HG02943 (cell line): Measurements from ENCODE around the gene EGR2.
"Not testable (repeated sequence)": the region's sequence is repeated elsewhere in the genome, so short reads cannot be mapped to it uniquely, and the experiment has no call there.

Experiments used
- ATAC-seq: cut with Tn5 transposase; IDR thresholded peaks from one replicate; pipeline ENCODE4 v1.9.1; 2021; ENCODE audit warnings: mild to moderate bottlenecking, low read depth, moderate library complexity; ENCODE audit not compliant: unreplicated experiment

The EGR2 gene

GRCh38 chr10:62795762-62796161 is 20.4 kb downstream of the EGR2 start:
- ATAC-seq = no peak

- no peak for ATAC-seq
Measured at GRCh38 chr10:62795100-62795499, 21.1 kb downstream of the EGR2 start.

GRCh38 chr10:62794306-62794705 is 21.9 kb downstream of the EGR2 start:
- no peak for ATAC-seq

GRCh38 chr10:62792261-62792660 is 23.9 kb downstream of the EGR2 start:
- ATAC-seq = no peak

- ATAC-seq = no peak
Measured at GRCh38 chr10:62790571-62790970, 25.6 kb downstream of the EGR2 start.

GRCh38 chr10:62790019-62790555 is 26.1 kb downstream of the EGR2 start:
- ATAC-seq = no peak

- no peak for ATAC-seq
Measured at GRCh38 chr10:62788861-62789467, 27.2 kb downstream of the EGR2 start.

DNA sequence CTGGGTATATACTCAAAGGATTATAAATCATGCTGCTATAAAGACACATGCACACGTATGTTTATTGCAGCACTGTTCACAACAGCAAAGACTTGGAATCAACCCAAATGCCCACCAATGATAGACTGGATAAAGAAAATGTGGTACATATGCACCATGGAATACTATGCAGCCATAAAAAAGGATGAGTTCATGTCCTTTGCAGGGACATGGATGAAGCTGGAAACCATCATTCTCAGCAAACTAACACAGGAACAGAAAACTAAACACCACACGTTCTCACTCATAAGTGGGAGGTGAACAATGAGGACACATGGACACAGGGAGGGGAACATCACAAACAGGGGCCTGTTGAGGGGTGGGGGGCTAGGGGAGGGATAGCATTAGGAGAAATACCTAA is 27.9 kb downstream of the EGR2 start:
- ATAC-seq = not testable (repeated sequence)

GRCh38 chr10:62784537-62784936 is 31.6 kb downstream of the EGR2 start:
- not testable (repeated sequence) for ATAC-seq

DNA sequence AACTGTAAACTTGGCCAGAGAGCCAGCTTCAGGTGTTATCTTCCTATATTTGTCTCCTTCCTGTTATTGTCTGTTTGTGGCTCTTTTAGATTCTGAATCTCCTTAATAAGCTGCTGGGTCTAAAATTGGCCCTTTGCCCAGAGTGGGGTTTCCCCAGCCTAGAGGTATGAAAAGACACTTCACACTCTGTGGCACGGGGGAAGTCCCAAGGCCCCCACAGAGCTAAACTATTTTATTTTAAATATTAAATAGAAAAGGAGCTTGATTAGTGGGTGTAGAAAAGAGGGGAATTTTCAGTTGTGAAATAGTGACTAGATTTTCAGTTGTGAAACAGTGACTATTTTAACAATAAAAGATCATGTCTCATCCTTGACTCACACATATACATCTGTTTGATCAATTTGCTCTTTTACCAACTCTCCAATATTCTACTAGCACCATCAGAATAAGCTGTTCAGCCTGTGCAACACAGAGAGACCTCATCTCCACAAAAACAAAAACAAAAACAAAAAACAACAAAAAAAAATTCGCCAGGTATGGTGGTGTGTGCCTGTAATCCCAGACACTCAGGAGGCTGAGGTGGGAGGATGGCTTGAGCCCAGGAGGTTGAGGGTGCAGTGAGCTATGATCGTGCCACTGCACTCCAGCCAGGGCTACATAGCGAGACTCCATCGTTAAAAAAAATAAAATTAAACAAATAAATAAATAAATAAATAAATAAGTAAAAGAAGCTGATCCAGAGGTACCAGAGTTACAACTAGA is 36.5 kb downstream of the EGR2 start:
- ATAC-seq = peak; percentile 83

- no peak for ATAC-seq
Measured at GRCh38 chr10:62778125-62778524, 38.0 kb downstream of the EGR2 start.

DNA sequence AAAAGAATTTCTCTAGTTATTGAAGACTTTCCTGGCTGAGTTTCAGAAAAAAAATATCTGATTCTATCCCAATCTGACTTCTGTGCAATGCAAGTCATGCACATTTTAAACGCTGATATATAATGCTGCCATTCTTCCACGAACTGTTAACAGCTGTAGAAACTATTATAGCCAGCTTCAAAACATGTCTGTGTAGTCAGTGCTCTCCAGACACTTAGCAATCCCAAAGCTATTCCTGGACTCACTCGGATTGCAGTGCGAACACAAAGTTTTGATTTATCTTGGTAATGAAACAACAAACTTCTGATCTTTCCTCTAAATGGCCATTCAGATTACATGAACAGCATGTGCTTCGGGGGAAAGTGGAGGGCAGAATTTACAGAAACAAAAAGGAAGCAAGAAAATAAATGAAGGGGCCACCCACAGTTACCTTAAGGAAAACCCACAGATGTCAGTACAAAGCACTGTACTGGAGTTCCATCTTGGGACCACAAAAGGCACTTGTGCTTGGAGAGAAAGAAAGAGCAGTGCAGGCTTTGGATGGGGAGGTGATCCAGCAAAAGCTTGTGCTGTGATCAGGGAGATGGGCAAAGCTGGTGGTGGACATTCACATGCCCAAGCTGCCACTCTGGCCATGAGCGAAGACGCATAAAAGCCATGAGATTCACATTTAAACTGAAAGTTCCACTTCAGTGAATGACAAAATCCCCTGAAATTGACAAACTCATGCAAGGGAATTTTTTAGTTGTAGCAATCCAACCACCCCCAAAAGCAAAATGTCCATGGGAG is 43.8 kb downstream of the EGR2 start:
- ATAC-seq = no peak

- no peak for ATAC-seq
Measured at GRCh38 chr10:62769574-62770242, 46.5 kb downstream of the EGR2 start.

DNA sequence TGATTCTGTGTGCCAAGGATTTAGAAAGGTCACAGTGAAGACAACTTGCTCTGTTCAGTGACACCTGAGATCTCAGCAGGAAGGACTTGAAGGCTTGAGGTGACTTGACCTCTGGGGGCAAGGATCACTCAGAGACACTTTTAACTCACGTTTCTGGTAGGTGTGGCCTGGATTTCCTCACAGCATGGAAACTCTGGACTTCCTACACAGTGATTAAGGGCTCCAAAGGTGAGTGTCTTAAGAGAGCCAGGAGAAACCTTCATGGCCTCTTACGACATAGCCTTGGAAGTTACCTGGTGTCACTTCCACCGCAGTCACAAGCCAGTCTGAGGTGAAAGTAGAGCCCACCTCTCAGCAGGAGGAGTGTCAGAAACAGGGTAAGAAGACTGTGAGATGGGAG is 49.8 kb downstream of the EGR2 start:
- ATAC-seq = no peak

- ATAC-seq = no peak
Measured at GRCh38 chr10:62765726-62766125, 50.4 kb downstream of the EGR2 start.

DNA sequence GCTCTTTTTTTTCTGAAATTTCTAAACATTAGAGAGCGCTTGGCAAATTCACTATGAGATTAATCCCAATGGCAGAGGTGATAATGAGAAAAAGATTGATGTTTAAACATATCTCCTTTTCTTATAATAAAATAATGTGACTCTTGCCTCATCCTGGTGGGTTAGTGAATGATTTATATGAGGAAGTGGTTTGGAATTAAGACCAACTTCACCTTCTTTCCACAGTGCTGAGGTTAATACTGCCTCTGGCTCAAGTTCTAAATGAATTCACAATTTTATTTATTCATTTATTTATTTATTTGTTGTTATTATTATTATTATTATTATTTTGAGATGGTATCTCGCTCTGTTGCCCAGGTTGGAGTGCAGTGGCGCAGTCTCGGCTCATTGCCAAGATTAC is 52.2 kb downstream of the EGR2 start:
- ATAC-seq = no peak

GRCh38 chr10:62763155-62763554 is 53.0 kb downstream of the EGR2 start:
- no peak for ATAC-seq
